ENCODE data around the gene ARL5C. TPM values are rescaled to one million over a fixed set of nuclear protein-coding genes. Genes with fewer than 3 reads are reported as not detected.

Gene ARL5C
- polyA plus RNA-seq, 1 donor from 2014 or later = not detected

- H3K27me3 ChIP-seq (ENCODE audit: insufficient read depth, low read depth, low read length) = no peaks in the 10 kb centered on the region
- peaks cover 44% of the 10 kb centered on the region for H3K79me2 ChIP-seq (replicated peaks; ENCODE audit: insufficient read depth, low read length)
- peak overlapping the region; percentile 98 for H3K4me3 ChIP-seq (ENCODE audit: low read length)
- H2AFZ ChIP-seq (ENCODE audit: low read depth, low read length) = peak overlapping the region; percentile 76
- no peaks in the 10 kb centered on the region for H3K9me2 ChIP-seq (ENCODE audit: insufficient read depth, low read length)
- no peak overlapping the region for H3K4me2 ChIP-seq (ENCODE audit: low read length)
- H4K20me1 ChIP-seq (ENCODE audit: insufficient read depth) = peaks cover 6% of the 10 kb centered on the region
- peak overlapping the region; percentile 97 for H3K27ac ChIP-seq (ENCODE audit: low read length)
- no peaks in the 10 kb centered on the region for H3K36me3 ChIP-seq (ENCODE audit: insufficient read depth, low read length)
- TF ChIP-seq CTCF (IDR thresholded peaks at IDR 0.05; ENCODE audit: poor library complexity, severe bottlenecking) (no peak), POLR2AphosphoS5 (IDR thresholded peaks at IDR 0.05) (peak; percentile 7), REST (IDR thresholded peaks at IDR 0.05; ENCODE audit: borderline replicate concordance) (no peak), MXI1 (conservative IDR thresholded peaks at IDR 0.05; ENCODE audit: poor library complexity, severe bottlenecking) (peak; percentile 11)
- no peaks in the 10 kb centered on the region for H3K9me3 ChIP-seq (ENCODE audit: low read length)
- H3F3A ChIP-seq (ENCODE audit: insufficient read depth, low read length, poor library complexity, severe bottlenecking) = no peaks in the 10 kb centered on the region
- peak overlapping the region; percentile 98 for H3K9ac ChIP-seq (ENCODE audit: low read length)
Observed at GRCh38 chr17:39196808-39197291, 30.9 kb upstream of the ARL5C start.

GRCh38 chr17:39196241-39196807, 30.4 kb upstream of the ARL5C start:
- Histone ChIP-seq H3K79me2 (replicated peaks; ENCODE audit: insufficient read depth, low read length) (peaks cover 40% of the 10 kb centered on the region), H3K9me2 (ENCODE audit: insufficient read depth, low read length) (no peaks in the 10 kb centered on the region), H3F3A (ENCODE audit: insufficient read depth, low read length, poor library complexity, severe bottlenecking) (no peaks in the 10 kb centered on the region), H3K9me3 (ENCODE audit: low read length) (no peaks in the 10 kb centered on the region), H3K4me2 (ENCODE audit: low read length) (peak overlapping the region; percentile 90), H3K4me3 (ENCODE audit: low read length) (peak overlapping the region; percentile 98), H4K20me1 (ENCODE audit: insufficient read depth) (peaks cover 6% of the 10 kb centered on the region), H3K27me3 (ENCODE audit: insufficient read depth, low read depth, low read length) (no peaks in the 10 kb centered on the region), H3K9ac (ENCODE audit: low read length) (peak overlapping the region; percentile 98), H3K27ac (ENCODE audit: low read length) (peak overlapping the region; percentile 97), H3K36me3 (ENCODE audit: insufficient read depth, low read length) (no peaks in the 10 kb centered on the region), H2AFZ (ENCODE audit: low read depth, low read length) (no peak overlapping the region)
- no peak for TF ChIP-seq POLR2AphosphoS5 (IDR thresholded peaks at IDR 0.05)
- TF ChIP-seq EZH2 (IDR thresholded peaks at IDR 0.05; ENCODE audit: borderline replicate concordance, insufficient read depth, low read length, poor library complexity, severe bottlenecking) = no peak
- TF ChIP-seq SMC3 (conservative IDR thresholded peaks at IDR 0.05; ENCODE audit: poor library complexity) = no peak
- TF ChIP-seq CTCF (IDR thresholded peaks at IDR 0.05; ENCODE audit: poor library complexity, severe bottlenecking) = no peak
- no peak for TF ChIP-seq MXI1 (conservative IDR thresholded peaks at IDR 0.05; ENCODE audit: poor library complexity, severe bottlenecking)
- TF ChIP-seq TAF1 (IDR thresholded peaks at IDR 0.05; ENCODE audit: low read depth) = no peak
- no peak for TF ChIP-seq EP300 (conservative IDR thresholded peaks at IDR 0.05; ENCODE audit: poor library complexity, severe bottlenecking)
- no peak for TF ChIP-seq REST (IDR thresholded peaks at IDR 0.05; ENCODE audit: borderline replicate concordance)
- no peak for TF ChIP-seq RAD21 (conservative IDR thresholded peaks at IDR 0.05)
